ENCODE results near the gene RAVER1. TPM values are rescaled to one million over a fixed set of nuclear protein-coding genes. Genes with fewer than 3 reads are reported as not detected.
A peak's percentile ranks its signal among the peaks of the same experiment; 100 is the strongest.
"Not testable (repeated sequence)": the region's sequence is repeated elsewhere in the genome, so short reads cannot be mapped to it uniquely, and the experiment has no call there.

RAVER1 gene
- total and polyA plus RNA-seq, 2 donors (not counting 3 experiments of a cell fraction or from before 2014, with no cell fraction given) = 5.2 to 47.6 TPM

DNA sequence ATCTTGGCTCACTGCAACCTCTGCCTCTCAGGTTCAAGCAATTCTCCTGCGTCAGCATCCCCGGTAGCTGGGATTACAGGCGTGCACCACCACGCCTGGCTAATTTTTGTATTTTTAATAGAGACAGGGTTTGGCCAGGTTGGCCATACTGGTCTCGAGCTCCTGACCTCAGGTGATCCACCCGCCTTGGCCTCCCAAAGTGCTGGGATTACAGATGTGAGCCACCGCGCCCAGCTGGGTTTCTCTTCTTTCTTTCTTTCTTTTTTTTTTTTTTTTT lies 49.8 kb upstream of the RAVER1 start:
- H3K4me3 ChIP-seq (replicated peaks in 1 of 3; ENCODE audit: insufficient read depth in 1 of 3, low read depth in 1 of 3, low read length in 3 of 3); H3K4me2 ChIP-seq (ENCODE audit: insufficient read depth, low read length); H3K9me3 ChIP-seq (replicated peaks; ENCODE audit: control insufficient read depth, insufficient read depth, low read length); H2AFZ ChIP-seq (ENCODE audit: low read depth, low read length); dilution Hi-C loops (cut with MboI; ENCODE audit: extremely low pct_ligation_motif_present, low sequenced_read_pairs); H3K79me2 ChIP-seq (ENCODE audit: control insufficient read depth, insufficient read depth, low read length); H3K9ac ChIP-seq (replicated peaks; ENCODE audit: extremely low read depth, insufficient read depth, low read length); H3K27ac ChIP-seq (ENCODE audit: insufficient read depth, low read depth, low read length); FAIRE-seq; H3K27me3 ChIP-seq (ENCODE audit: control insufficient read depth in 2 of 2, insufficient read depth in 2 of 2, low read length in 2 of 2); H3K9me1 ChIP-seq (replicated peaks; ENCODE audit: control insufficient read depth, extremely low read depth, insufficient read depth, low read length); H4K20me1 ChIP-seq (replicated peaks; ENCODE audit: control insufficient read depth, extremely low read depth, insufficient read depth, low read length); H3K36me3 ChIP-seq (ENCODE audit: control insufficient read depth in 2 of 2, extremely low read depth in 1 of 2, insufficient read depth in 2 of 2, low read length in 2 of 2); BruUV-seq (replicated peaks); DNase-seq (ENCODE audit: low read depth, low spot score): not testable (repeated sequence)
- peaks cover 12% of the 10 kb centered on the region for H3K4me1 ChIP-seq (ENCODE audit: control insufficient read depth, extremely low read depth, insufficient read depth, low read length)
- intact Hi-C loops (cut with micrococcal nuclease) = loop anchor here (5.0 to 10.0 kb wide), 2 partner anchors 188 to 261 kb away; partner anchors contain the start of gene DNMT1
- POLR2A ChIA-PET = interaction anchor here (0.5 to 0.7 kb wide), 2 partner anchors 42 to 94 kb away, joined by 4 to 8 read pairs; partner anchors contain the start of gene ICAM5
- CTCF ChIA-PET = interaction anchor here (0.5 to 4.7 kb wide), 4 partner anchors 7 to 124 kb away, joined by 6 to 35 read pairs (median 23); partner anchors contain the start of gene ICAM1

DNA sequence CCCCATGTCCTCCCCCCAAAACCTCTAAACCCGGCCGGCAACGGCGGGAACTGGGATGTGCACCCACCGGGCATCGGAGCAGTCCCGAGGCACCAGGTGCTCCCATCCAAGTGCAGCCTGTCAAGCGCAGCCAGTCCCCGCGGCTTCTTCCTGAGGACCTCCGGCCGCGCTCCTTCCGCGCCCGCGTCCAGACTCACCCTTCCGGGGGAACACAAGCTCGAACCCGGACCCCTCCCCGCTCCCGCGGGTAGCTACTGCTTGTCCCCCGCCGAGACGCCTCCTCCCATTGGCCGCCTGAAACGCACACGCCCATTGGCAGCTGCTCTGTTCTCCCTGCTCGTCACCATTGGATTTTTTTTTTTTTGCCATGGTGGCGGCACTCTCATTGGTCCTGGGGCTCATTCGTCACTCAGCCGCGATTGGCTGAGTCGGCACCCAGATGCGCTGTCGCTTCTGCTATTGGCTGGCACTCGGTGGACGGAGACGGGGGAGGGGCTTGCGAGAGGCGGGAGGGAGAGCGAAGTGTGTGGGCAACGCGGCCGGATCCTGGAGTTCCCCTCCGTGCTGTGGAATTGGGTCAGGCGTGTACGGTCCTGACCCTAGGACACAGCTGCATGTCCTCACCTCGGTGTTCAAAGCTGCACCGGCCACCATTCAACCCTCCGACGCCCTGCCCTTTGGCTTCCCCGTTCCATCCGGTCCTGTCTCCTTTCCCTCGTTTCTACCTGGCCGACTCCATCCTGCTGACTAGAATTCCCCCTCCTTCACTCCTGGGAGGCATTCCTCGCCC lies 47.2 kb upstream of the RAVER1 start, which contains the start of gene TYK2:
TYK2 (minus strand) TSS at position 260 of the 790 bp plus-strand sequence. CDS start 2,166 bp downstream, outside the sequence.
- Histone ChIP-seq H3K36me3 (ENCODE audit: control insufficient read depth in 2 of 2, extremely low read depth in 1 of 2, insufficient read depth in 2 of 2, low read length in 2 of 2) (peaks cover 0 to 6% of the 10 kb centered on the region in 2 experiments), H3K9me1 (replicated peaks; ENCODE audit: control insufficient read depth, extremely low read depth, insufficient read depth, low read length) (no peaks in the 10 kb centered on the region), H3K9me3 (replicated peaks; ENCODE audit: control insufficient read depth, insufficient read depth, low read length) (no peaks in the 10 kb centered on the region), H2AFZ (ENCODE audit: low read depth, low read length) (peak within 1 kb of the TSS; percentile 88), H3K27me3 (ENCODE audit: control insufficient read depth in 2 of 2, insufficient read depth in 2 of 2, low read length in 2 of 2) (no peaks in the 10 kb centered on the region), H4K20me1 (replicated peaks; ENCODE audit: control insufficient read depth, extremely low read depth, insufficient read depth, low read length) (no peaks in the 10 kb centered on the region), H3K4me1 (ENCODE audit: control insufficient read depth, extremely low read depth, insufficient read depth, low read length) (peaks cover 12% of the 10 kb centered on the region), H3K4me2 (ENCODE audit: insufficient read depth, low read length) (peak within 1 kb of the TSS; percentile 93), H3K4me3 (replicated peaks in 1 of 3; ENCODE audit: insufficient read depth in 1 of 3, low read depth in 1 of 3, low read length in 3 of 3) (peak within 1 kb of the TSS; percentile 78 to 96 (median 89)), H3K27ac (ENCODE audit: insufficient read depth, low read depth, low read length) (peak within 1 kb of the TSS; percentile 10), H3K9ac (replicated peaks; ENCODE audit: extremely low read depth, insufficient read depth, low read length) (peak within 1 kb of the TSS; percentile 70), H3K79me2 (ENCODE audit: control insufficient read depth, insufficient read depth, low read length) (peaks cover 7% of the 10 kb centered on the region)
- intact Hi-C loops (cut with micrococcal nuclease) (loop anchor here (1.0 to 10.0 kb wide), 4 partner anchors 46 to 258 kb away; partner anchors contain the start of gene DNMT1), dilution Hi-C loops (cut with MboI; ENCODE audit: extremely low pct_ligation_motif_present, low sequenced_read_pairs) (no loop called here)
- CTCF ChIA-PET = interaction anchor here (0.6 to 4.7 kb wide), 7 partner anchors 8 to 121 kb away, joined by 3 to 35 read pairs (median 16); partner anchors contain the start of gene ICAM1
- POLR2A ChIA-PET = interaction anchor here (0.7 to 1.3 kb wide), 3 partner anchors 46 to 54 kb away, joined by 3 to 4 read pairs (median 3); partner anchors contain the start of gene RAVER1
- no TSS peak for BruUV-seq (replicated peaks)
- DNase-seq (ENCODE audit: low read depth, low spot score) (peak; percentile 99), FAIRE-seq (peak; percentile 99)
- TF ChIP-seq GATA2 (IDR thresholded peaks at IDR 0.05; ENCODE audit: insufficient read depth, insufficient read length, low read depth, low read length) = no peak
- TF ChIP-seq, protein P1, sequence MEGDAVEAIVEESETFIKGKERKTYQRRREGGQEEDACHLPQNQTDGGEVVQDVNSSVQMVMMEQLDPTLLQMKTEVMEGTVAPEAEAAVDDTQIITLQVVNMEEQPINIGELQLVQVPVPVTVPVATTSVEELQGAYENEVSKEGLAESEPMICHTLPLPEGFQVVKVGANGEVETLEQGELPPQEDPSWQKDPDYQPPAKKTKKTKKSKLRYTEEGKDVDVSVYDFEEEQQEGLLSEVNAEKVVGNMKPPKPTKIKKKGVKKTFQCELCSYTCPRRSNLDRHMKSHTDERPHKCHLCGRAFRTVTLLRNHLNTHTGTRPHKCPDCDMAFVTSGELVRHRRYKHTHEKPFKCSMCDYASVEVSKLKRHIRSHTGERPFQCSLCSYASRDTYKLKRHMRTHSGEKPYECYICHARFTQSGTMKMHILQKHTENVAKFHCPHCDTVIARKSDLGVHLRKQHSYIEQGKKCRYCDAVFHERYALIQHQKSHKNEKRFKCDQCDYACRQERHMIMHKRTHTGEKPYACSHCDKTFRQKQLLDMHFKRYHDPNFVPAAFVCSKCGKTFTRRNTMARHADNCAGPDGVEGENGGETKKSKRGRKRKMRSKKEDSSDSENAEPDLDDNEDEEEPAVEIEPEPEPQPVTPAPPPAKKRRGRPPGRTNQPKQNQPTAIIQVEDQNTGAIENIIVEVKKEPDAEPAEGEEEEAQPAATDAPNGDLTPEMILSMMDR (IDR thresholded peaks at IDR 0.05; ENCODE audit: extremely low read depth in 1 of 2, insufficient read depth in 1 of 2, low read depth in 1 of 2, low read length in 2 of 2) = no peak
- peak; percentile 69 for TF ChIP-seq MYC (IDR thresholded peaks at IDR 0.05; ENCODE audit: low read depth, low read length)
- TF ChIP-seq EZH2 (IDR thresholded peaks at IDR 0.05; ENCODE audit: borderline replicate concordance, low read depth, low read length, severe bottlenecking) = no peak
- peak; percentile 84 for TF ChIP-seq POLR2AphosphoS5 (IDR thresholded peaks at IDR 0.05; ENCODE audit: insufficient read depth, low read depth, low read length)
- no peak for TF ChIP-seq JUN (IDR thresholded peaks at IDR 0.05; ENCODE audit: borderline replicate concordance, insufficient read depth, insufficient read length, low read depth)
- TF ChIP-seq, protein P2, sequence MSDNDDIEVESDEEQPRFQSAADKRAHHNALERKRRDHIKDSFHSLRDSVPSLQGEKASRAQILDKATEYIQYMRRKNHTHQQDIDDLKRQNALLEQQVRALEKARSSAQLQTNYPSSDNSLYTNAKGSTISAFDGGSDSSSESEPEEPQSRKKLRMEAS (IDR thresholded peaks at IDR 0.05; ENCODE audit: insufficient read depth, insufficient read length) = no peak
- TF ChIP-seq POLR2A (IDR thresholded peaks at IDR 0.05; ENCODE audit: low read depth, low read length) = peak; percentile 90
- no peak for TF ChIP-seq FOS (IDR thresholded peaks at IDR 0.05; ENCODE audit: borderline replicate concordance, insufficient read depth, low read length)

All from endothelial cell of umbilical vein (primary cell).